Tibial nerve (tissue), 4 donors: ENCODE results near the gene REV1.
"Not testable (repeated sequence)": the region's sequence is repeated elsewhere in the genome, so short reads cannot be mapped to it uniquely, and the experiment has no call there.

Source experiments
- EP300 ChIP-seq, 2 donors: sonication (generic); formaldehyde crosslinking; IDR thresholded peaks; one replicate each; pipeline ENCODE4 v1.6.1; 2017; ENCODE audit warnings: antibody characterized with exemption in 2 of 2, mild to moderate bottlenecking in 1 of 2
- TF ChIP-seq, protein P1 (sequence below), 5 experiments: fragments of 200-600 bp in 3 of 5; fragments of 450-650 bp in 2 of 5; sonication (generic) in 3 of 5; IDR thresholded peaks; one replicate each; pipeline ENCODE4 v1.5.1; 2016 to 2019; ENCODE audit warnings: antibody characterized with exemption in 5 of 5, mild to moderate bottlenecking in 3 of 5, moderate library complexity in 2 of 5

DNA sequence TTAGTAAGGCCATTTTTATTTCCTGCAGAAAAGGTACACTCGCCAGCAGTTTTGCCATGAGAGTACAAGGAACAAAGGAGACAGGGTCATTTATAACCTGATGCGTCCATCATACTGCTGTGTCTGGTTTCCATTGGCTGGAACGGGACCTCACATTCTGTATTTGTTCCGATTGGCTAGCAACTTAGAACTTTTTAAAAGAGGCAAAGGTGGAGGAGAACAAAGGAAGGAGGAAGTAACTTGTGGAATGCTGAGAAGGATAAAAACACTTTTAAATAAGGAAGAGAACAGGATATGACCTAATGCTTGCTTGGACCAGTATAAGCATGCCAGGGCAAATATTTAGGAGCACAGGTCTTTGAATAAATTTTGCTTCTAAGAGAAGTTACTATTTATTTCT, 14.7 kb downstream of the REV1 start:
- TF ChIP-seq, protein P1, sequence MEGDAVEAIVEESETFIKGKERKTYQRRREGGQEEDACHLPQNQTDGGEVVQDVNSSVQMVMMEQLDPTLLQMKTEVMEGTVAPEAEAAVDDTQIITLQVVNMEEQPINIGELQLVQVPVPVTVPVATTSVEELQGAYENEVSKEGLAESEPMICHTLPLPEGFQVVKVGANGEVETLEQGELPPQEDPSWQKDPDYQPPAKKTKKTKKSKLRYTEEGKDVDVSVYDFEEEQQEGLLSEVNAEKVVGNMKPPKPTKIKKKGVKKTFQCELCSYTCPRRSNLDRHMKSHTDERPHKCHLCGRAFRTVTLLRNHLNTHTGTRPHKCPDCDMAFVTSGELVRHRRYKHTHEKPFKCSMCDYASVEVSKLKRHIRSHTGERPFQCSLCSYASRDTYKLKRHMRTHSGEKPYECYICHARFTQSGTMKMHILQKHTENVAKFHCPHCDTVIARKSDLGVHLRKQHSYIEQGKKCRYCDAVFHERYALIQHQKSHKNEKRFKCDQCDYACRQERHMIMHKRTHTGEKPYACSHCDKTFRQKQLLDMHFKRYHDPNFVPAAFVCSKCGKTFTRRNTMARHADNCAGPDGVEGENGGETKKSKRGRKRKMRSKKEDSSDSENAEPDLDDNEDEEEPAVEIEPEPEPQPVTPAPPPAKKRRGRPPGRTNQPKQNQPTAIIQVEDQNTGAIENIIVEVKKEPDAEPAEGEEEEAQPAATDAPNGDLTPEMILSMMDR (IDR thresholded peaks at IDR 0.05): not testable (repeated sequence)
- TF ChIP-seq EP300 (IDR thresholded peaks at IDR 0.05): not testable (repeated sequence)
